ENCODE results near the gene TSC1. TPM values are rescaled to one million over a fixed set of nuclear protein-coding genes. Genes with fewer than 3 reads are reported as not detected.

TSC1 gene
- total and polyA plus RNA-seq, 2 experiments from 2014 or later, result 19.5 to 47.8 TPM

DNA sequence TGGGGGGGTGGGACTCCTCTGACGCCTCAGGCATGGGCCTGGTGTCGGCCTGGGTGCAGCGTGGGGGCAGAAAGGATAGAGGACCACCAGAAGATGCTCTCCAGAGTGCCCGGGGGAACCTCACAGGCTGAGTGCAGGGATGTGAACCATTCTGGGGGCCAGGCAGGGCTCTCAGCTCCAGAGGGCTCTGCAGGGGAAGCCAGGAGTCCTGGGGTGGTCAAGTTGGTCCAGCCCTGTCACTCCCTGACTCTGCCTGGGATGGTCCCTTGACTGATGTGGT, 40.6 kb upstream of the TSC1 start:
- Histone ChIP-seq H3K79me2 (no peaks in the 10 kb centered on the region), H3K27me3 (peaks cover 7% of the 10 kb centered on the region), H3K27ac (no peak overlapping the region), H3K4me1 (ENCODE audit: insufficient read depth) (peaks cover 4% of the 10 kb centered on the region), H3K4me2 (no peak overlapping the region), H3K36me3 (replicated peaks; ENCODE audit: insufficient read depth, low read depth) (no peaks in the 10 kb centered on the region), H4K20me1 (ENCODE audit: insufficient read depth, poor library complexity, severe bottlenecking) (no peaks in the 10 kb centered on the region), H3K4me3 (no peak overlapping the region), H3K9me2 (replicated peaks; ENCODE audit: insufficient read depth) (no peaks in the 10 kb centered on the region), H3K9me3 (ENCODE audit: low read depth) (no peaks in the 10 kb centered on the region), H2AFZ (no peak overlapping the region)
- no peak for DNase-seq (ENCODE audit: low spot score)
- TF ChIP-seq EZH2 (IDR thresholded peaks at IDR 0.05; ENCODE audit: borderline replicate concordance) (no peak), EZH2phosphoT487 (IDR thresholded peaks at IDR 0.05; ENCODE audit: low read depth, severe bottlenecking, unreplicated experiment) (no peak)
- TF ChIP-seq, protein P1, sequence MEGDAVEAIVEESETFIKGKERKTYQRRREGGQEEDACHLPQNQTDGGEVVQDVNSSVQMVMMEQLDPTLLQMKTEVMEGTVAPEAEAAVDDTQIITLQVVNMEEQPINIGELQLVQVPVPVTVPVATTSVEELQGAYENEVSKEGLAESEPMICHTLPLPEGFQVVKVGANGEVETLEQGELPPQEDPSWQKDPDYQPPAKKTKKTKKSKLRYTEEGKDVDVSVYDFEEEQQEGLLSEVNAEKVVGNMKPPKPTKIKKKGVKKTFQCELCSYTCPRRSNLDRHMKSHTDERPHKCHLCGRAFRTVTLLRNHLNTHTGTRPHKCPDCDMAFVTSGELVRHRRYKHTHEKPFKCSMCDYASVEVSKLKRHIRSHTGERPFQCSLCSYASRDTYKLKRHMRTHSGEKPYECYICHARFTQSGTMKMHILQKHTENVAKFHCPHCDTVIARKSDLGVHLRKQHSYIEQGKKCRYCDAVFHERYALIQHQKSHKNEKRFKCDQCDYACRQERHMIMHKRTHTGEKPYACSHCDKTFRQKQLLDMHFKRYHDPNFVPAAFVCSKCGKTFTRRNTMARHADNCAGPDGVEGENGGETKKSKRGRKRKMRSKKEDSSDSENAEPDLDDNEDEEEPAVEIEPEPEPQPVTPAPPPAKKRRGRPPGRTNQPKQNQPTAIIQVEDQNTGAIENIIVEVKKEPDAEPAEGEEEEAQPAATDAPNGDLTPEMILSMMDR (IDR thresholded peaks at IDR 0.05; ENCODE audit: poor library complexity), result no peak
- 63% methylated on average over 2 of the region's 4 CpGs for WGBS (ENCODE audit: low lambda C conversion rate, missing lambda C conversion rate)

- no peaks in the 10 kb centered on the region for H4K20me1 ChIP-seq (ENCODE audit: insufficient read depth, poor library complexity, severe bottlenecking)
- no peak overlapping the region for H2AFZ ChIP-seq
- H3K27me3 ChIP-seq, result peaks cover 13% of the 10 kb centered on the region
- WGBS (ENCODE audit: low lambda C conversion rate, missing lambda C conversion rate), result 86% methylated on average over 11 of the region's 20 CpGs
- no peak overlapping the region for H3K4me2 ChIP-seq
- H3K9me3 ChIP-seq (ENCODE audit: low read depth), result no peaks in the 10 kb centered on the region
- H3K36me3 ChIP-seq (replicated peaks; ENCODE audit: insufficient read depth, low read depth), result no peaks in the 10 kb centered on the region
- H3K4me3 ChIP-seq, result no peak overlapping the region
- TF ChIP-seq EZH2 (IDR thresholded peaks at IDR 0.05; ENCODE audit: borderline replicate concordance) (no peak), EZH2phosphoT487 (IDR thresholded peaks at IDR 0.05; ENCODE audit: low read depth, severe bottlenecking, unreplicated experiment) (no peak)
- TF ChIP-seq, protein P1 (IDR thresholded peaks at IDR 0.05; ENCODE audit: poor library complexity), result no peak
- H3K27ac ChIP-seq, result no peak overlapping the region
- no peak for DNase-seq (ENCODE audit: low spot score)
- H3K9me2 ChIP-seq (replicated peaks; ENCODE audit: insufficient read depth), result no peaks in the 10 kb centered on the region
- peaks cover 4% of the 10 kb centered on the region for H3K4me1 ChIP-seq (ENCODE audit: insufficient read depth)
- H3K79me2 ChIP-seq, result no peaks in the 10 kb centered on the region
These were observed 40.0 kb upstream of the TSC1 start for GRCh38 chr9:132984202-132985070.

DNA sequence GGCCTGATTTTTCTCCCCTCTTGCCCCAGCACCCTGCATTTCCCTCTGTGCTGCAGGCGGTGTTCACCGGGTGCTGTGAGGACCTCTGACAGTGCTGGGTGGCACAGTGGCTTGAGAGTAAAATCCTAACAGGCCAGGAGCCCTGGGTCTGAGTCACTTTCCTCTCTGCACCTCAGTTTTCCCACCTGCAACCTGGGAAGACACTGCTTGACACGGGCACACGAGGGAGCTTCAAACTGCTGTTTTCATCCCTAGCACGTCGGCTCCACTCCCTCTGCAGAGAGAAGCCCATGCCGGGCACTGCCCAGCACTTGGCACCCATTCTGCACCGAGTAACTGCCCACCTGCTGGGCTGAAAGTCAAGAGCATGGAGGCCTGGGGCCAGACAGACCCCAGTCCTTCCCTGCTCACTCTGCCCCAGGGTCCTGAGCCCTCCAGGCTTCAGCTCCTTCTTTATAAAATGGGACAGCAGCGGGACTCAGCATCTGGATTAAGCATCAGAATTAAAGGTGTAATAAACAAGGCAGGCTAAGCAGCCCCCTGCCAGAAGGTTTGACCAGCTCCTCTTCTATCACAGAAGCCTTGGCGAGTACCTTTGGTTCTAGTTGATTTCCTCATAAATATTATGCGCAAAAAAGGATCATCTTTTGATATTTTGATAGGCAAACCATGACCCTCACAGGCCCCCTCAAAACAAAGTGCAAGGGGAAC, 39.2 kb upstream of the TSC1 start:
- DNase-seq (ENCODE audit: low spot score), result no peak
- peaks cover 16% of the 10 kb centered on the region for H3K27me3 ChIP-seq

More for the DNA sequence above, 39.2 kb upstream of the TSC1 start:
- H3K4me1 ChIP-seq (ENCODE audit: insufficient read depth), result peaks cover 8% of the 10 kb centered on the region
- H3K9me3 ChIP-seq (ENCODE audit: low read depth), result no peaks in the 10 kb centered on the region
- no peak overlapping the region for H2AFZ ChIP-seq
- H3K79me2 ChIP-seq, result no peaks in the 10 kb centered on the region
- H3K9me2 ChIP-seq (replicated peaks; ENCODE audit: insufficient read depth), result no peaks in the 10 kb centered on the region
- no peak overlapping the region for H3K4me2 ChIP-seq
- H3K27ac ChIP-seq, result no peak overlapping the region
- no peaks in the 10 kb centered on the region for H3K36me3 ChIP-seq (replicated peaks; ENCODE audit: insufficient read depth, low read depth)
- WGBS (ENCODE audit: low lambda C conversion rate, missing lambda C conversion rate), result 87% methylated on average over 11 of the region's 11 CpGs
- TF ChIP-seq EZH2 (IDR thresholded peaks at IDR 0.05; ENCODE audit: borderline replicate concordance), result no peak
- no peak for TF ChIP-seq EZH2phosphoT487 (IDR thresholded peaks at IDR 0.05; ENCODE audit: low read depth, severe bottlenecking, unreplicated experiment)
- TF ChIP-seq, protein P1 (IDR thresholded peaks at IDR 0.05; ENCODE audit: poor library complexity), result no peak
- H4K20me1 ChIP-seq (ENCODE audit: insufficient read depth, poor library complexity, severe bottlenecking), result no peaks in the 10 kb centered on the region
- H3K4me3 ChIP-seq, result no peak overlapping the region
